GM19193 (cell line): ENCODE data around the gene CCDC57.

Source experiments
- POLR2A ChIP-seq: IDR thresholded peaks from 4 replicates; pipeline ENCODE4 v1.6.1; 2011; ENCODE audit not compliant: insufficient read depth, insufficient read length; ENCODE audit errors: extremely low read depth

Gene CCDC57

DNA sequence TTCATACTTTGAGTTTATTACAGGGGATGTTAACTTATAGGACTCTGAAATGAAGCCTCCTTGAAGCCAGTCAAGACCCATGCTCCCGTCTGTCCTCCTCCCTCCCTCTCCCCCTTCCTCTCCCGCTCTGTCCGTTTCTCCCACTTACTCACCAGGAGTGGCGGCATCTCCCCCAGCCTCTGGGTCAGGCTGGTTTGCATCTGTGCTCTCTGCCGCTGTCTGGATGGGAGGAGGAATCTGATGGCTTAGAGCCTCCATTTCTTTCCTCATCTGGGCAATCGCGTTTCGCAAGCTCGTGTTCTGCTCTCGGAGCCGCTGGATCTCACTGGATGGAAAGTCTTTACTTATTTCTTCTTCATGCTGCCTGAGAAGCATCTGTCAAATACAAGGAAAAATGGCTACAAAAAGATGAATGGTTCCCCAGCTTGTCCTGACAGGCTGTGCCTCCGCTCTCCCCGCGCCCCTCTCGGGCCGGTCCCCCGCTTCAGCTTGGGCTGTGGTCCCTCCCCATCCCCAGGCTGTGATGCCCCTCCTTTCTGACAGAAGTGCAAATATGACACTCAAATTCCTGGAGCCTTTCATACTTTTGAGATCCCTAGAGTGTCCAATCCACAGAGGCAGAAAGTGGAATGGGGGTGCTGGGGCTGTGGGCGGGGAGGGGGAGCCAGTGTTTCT, 40.0 kb downstream of the CCDC57 start:
- no peak for TF ChIP-seq POLR2A

DNA sequence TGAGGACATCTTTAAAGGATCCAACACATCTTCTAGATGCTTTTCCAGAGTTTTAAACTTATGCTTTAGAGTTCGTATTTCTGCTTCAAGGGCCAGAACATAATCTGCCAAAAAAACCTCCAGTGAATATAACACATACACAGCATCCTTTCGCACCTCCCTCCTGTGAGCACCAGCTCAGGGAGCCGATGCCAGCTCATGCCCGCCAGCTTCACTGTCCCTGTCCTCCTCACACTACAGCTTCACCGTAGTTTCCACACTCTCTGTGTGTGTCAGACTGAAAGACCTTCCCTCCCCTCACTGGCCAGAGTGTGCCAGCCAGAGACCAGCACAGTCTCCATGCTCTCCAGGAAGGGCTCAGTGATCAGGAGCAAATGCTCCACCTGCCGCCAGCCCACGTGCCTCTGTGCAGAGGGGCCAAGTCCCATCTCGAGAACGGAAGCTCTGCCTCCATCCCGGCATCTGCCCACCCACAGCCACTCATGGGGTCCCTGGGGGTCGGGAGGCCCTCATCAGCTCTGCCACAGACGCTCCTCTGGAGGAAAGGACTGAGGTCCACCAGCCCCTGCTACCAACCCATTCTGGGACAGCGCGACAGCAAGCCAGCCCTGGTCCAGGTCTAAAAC, 40.8 kb downstream of the CCDC57 start:
- no peak for TF ChIP-seq POLR2A

DNA sequence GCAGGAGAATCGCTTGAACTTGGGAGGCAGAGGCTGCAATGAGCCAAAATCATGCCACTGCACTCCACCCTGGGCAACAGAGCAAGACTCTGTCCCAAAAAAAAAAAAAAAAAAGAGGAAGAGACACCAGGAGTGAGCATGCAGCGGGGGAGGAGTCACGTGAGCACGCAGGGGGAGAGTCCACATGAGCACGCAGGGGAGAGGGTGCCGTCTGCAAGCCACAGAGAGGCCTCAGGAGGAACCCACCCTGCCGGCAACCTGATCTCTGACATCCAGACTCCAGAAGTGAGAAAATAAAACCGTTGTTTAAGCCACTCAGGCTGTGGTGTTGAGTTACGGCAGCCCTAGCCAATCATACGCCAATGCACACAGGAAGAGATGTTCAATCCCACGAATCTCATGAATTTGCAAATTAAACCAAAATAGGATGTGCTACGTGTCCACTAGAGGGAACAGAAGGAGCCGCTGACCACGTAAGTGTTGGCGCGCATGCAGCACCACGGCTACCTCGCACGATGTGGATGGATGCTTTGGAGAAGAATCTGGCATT, 42.2 kb downstream of the CCDC57 start:
- no peak for TF ChIP-seq POLR2A

DNA sequence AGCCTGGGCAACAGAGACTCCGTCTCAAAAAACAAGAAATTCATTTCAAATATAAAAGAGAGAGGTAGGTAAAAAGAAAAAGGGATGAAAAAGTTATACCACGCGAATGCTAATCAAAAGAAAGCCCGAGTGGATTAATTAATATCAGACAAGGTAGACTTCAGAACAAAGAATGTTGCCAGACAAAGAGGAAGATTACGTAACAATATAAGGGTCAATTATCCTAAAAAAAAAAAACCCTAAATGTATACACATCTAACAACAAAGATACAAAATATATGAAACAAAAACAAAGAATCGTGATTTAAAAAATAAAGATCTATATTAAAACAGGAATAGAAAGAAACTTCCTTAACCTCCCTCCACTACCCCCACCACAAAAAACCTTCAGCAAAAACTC, 44.1 kb downstream of the CCDC57 start:
- TF ChIP-seq POLR2A, result no peak

DNA sequence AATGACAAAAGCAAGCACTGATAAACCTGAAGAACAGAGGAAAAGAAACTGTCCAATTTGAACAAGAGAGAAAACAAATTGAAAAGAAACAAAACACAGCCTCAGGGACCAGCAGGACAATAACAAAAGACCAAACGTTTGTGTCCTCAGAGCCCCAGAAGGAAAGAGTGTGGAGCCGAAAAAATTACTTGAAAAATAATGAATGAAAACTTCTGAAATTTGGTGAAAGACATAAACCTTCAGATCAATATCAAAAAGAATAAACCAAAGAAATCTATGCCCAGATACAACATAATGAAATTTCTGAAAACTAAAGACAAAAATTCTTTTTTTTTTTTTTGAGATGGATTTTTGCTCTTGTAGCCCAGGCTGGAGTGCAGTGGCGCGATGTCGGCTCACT, 45.6 kb downstream of the CCDC57 start:
- no peak for TF ChIP-seq POLR2A

DNA sequence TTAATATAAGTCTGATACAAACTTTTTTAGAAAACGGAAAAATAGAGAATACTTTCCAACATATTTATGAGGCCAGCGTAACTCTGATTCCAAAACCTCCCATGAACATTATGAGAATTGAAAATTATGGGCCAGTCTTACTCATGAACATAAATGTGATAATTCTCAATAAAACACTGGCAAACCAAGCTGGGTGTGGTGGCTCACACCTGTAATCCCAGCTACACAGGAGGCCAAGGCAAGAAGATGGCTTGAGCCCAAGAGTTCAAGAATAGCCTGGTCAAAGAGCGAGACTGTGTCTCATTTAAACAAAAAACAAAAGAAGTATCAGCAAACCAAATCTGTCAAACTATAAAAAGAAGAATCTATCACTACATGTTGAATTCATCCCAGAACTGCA, 47.8 kb downstream of the CCDC57 start:
- no peak for TF ChIP-seq POLR2A

DNA sequence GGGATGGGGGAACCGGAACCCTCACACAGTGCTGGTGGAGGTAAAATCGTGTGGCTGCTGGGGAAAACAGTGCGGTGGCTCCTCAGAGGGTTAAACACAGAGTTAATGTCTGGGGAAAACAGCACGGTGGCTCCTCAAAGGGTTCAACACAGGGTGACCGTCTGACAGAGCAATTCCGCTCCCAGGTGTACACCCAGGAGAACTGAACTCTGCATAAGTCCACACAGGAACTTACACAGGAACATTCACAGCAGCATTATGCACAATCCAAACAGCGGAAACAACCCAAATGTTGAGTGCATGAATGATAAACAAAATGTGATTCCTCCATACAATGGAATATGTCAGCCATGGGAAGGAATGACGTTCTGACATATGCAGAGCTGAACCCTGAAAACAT, 51.4 kb downstream of the CCDC57 start:
- TF ChIP-seq POLR2A, result no peak

DNA sequence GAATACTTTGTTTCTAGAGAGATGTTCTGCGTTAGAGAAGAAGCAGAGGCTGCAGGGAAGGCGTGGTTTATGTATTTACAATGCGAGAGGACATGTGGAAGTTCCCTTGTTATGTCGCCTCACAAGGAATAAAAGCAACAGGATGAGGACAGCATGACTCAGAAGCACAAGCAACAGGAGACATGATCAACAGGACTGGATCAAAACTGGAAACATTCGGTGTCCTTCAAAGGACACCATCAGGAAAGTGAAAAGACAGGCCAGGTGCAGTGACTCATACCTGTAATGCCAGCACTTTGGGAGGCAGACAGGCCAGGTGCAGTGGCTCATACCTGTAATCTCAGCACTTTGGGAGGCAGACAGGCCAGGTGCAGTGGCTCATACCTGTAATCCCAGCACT, 52.6 kb downstream of the CCDC57 start:
- TF ChIP-seq POLR2A, result no peak

DNA sequence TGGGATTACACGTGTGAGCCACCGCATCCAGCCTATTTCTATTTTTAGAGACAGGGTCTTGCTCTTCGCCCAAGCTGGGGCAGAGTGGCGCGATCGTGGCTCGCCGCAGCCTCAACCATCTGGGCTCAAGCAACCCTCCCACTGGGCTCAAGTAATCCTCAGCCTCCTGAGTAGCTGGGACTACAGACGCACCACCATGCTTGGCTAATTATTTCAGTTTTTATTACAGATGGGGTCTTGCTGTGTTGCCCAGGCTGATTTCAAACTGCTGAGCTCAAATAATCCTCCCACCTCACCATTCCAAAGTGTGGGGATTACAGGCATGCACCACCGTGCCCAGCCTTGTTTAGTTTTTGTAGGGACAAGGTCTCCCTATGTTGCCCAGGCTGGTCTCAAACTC, 53.8 kb downstream of the CCDC57 start:
- no peak for TF ChIP-seq POLR2A

DNA sequence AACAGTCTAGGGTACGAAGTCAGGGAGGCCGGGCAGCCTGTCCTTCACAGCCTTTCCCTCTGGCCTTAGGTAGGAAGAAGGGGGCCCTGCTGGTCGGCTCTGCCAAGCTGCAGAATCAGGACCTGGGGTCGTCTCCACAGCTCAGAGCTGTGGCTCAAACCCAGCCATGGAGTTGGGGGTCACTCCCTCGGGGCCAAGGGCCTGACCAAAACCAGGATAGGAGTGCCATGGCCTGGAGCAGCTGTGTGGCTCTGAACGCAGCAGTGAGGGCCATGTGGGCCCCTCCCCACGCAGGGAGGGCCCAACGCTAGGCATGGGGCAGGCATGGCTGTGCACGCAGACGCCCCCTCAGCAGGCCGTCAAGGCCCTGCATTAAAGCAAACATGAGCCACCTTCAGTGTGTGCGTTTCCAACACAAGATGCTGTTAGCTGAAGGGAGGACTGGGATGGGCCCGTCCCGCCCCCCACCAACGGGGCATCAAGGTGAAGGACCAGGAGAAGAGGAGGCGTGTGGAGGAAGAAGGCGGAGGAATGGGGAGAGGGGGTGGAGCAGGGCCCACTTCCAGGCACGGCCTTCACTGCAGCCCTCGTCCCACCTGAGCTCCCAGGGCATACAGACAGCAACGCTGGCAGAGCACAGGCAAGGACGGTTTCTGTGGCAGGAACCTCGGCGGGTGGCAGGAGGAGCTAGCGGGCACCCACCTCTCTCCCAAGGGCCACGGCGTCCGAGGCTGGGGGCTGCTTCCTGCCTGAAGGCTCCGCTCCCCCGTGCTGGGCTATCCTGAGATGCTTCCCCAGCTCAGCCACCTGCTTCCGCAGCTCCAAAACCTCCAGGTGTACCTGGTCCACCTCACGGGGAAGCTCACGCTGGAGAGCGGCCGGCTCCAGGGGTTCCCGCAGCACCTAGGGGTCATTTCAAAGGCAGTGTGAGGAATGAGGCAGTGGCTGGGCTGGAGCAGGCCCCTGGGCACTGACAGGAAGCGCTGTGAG, 55.3 kb downstream of the CCDC57 start:
- TF ChIP-seq POLR2A, result no peak

DNA sequence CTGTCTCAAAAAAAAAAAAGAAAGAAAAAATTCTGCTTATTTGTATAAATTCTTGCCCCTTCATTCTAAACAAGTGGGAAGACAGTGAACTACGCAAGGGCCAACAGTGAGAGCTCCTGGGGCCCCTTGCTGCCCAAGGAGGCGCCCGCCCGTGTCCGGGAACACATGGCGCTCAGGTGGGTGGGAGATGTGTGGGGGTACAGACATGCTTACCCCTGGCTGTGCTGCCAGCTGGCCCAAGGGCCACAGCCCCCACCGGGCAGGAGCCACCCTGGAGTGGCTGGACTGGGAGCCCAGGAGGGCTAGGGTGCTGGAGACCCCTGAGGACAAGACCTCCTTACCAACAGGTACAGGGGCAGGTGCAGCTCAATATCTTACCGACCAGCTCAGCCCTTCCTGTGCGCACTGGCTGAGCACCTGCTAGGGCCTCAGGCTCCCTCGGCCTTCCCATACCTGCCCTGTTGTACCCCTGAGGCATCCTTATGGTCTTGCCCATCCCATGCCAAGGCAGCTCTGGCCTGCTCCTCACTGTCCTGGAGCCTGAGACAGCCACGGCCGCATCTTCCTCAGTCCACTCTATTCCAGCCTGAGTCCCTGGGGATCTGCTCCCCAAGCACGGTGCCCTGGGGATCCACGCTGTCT, 56.2 kb downstream of the CCDC57 start:
- no peak for TF ChIP-seq POLR2A

DNA sequence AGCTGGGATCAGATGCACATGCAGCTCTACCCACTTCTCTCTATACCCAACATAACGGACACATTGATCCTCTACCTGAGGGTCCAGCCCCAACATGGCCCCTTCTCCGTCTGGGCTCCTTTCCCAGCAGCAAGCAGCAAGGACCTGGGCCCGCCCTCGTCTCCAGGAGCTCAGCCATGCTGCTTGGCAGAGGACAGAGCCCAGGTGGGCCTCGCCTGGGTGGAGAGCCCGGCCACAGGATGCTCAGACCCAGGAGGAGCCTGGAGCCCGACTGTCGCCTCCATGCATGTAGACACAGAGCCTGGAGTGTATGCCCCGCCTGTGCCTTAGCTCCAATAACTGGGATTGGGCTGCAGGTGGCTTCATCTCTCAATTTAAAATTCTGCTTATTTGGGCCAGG, 57.0 kb downstream of the CCDC57 start:
- no peak for TF ChIP-seq POLR2A

DNA sequence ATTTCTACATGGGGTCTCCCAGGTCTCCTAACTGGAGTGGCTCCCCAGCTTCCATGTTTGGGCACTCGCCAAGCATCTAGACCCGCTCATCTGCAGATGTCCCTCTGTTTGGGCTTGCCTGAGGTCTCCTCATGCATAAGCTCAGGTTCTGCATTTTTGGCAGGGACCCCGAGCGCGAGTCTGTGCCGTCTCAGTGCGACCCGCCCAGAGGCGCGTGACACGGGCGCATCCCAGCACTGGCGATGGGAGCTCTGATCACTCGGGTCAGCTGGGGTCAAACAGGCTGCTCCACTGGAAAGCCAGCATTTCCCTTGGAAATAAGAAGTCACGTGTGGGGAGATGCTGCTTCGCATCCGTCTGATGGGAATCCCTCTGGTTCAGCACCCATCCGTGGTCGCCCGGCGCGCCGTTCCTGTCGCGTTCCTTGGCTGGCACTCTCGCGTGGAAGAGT, 57.7 kb downstream of the CCDC57 start:
- TF ChIP-seq POLR2A, result no peak

DNA sequence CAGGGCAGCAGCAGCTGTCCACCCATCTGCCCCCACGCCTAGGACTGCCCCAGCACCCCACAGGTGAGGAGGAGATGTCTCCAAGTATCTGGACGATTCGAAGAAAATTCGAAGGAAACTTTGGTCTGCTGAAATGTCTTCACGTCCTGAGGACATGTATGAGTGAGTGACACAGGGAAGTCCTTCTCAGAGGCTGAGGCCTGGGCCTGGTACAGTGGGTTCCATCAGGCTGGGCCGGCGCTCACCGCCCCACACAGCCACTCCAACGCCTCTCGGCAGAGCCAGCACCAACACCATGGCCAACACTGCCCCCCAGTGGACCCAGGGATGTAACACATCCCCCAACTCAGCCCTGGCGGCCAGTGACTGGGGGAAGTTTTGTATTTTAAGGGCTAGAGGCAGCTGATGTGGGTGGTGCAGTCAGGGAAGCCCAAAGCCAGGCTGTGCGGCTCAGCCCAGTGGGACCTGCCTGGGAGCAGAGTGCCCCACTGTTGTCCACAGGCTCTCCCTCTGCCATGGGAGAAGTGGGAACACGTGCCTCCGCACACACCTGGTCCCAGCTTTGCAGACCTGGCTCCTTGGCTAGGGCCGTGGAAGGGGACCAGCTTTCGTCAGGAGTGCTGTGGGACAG, 58.8 kb downstream of the CCDC57 start:
- TF ChIP-seq POLR2A, result no peak
